ENCODE measurements around the gene SSH2. TPM values are rescaled to one million over a fixed set of nuclear protein-coding genes. Genes with fewer than 3 reads are reported as not detected.

Gene SSH2
- total RNA-seq, 2 donors from 2014 or later: 36.1 to 41.5 TPM

GRCh38 chr17:29847527-29848400 is 82.3 kb downstream of the SSH2 start:
- intact Hi-C loops (cut with DNase I, micrococcal nuclease): no loop called here
- no peak for DNase-seq
- ATAC-seq: no peak

GRCh38 chr17:29847118-29847517 is 82.9 kb downstream of the SSH2 start:
- DNase-seq (no peak), ATAC-seq (no peak)
- intact Hi-C loops (cut with DNase I, micrococcal nuclease): no loop called here

GRCh38 chr17:29846298-29846697 is 83.7 kb downstream of the SSH2 start:
- DNase-seq (no peak), ATAC-seq (no peak)
- intact Hi-C loops (cut with DNase I, micrococcal nuclease): no loop called here

- ATAC-seq: no peak
- no peak for DNase-seq
- intact Hi-C loops (cut with DNase I, micrococcal nuclease): no loop called here
These were observed 85.5 kb downstream of the SSH2 start for GRCh38 chr17:29844339-29845048.

- ATAC-seq (peak; percentile 67), DNase-seq (no peak)
- intact Hi-C loops (cut with DNase I, micrococcal nuclease): no loop called here
These were observed 89.1 kb downstream of the SSH2 start for GRCh38 chr17:29840884-29841283.

- intact Hi-C loops (cut with DNase I, micrococcal nuclease): no loop called here
- ATAC-seq (peak; percentile 44), DNase-seq (no peak)
These were observed 90.4 kb downstream of the SSH2 start for GRCh38 chr17:29839656-29840055.

GRCh38 chr17:29838961-29839360 is 91.1 kb downstream of the SSH2 start:
- DNase-seq: no peak
- intact Hi-C loops (cut with DNase I, micrococcal nuclease): no loop called here
- no peak for ATAC-seq

GRCh38 chr17:29837531-29837930 is 92.5 kb downstream of the SSH2 start:
- intact Hi-C loops (cut with DNase I, micrococcal nuclease): no loop called here
- ATAC-seq: peak; percentile 41
- DNase-seq: no peak

GRCh38 chr17:29836643-29837042 is 93.4 kb downstream of the SSH2 start:
- DNase-seq: no peak
- no peak for ATAC-seq
- intact Hi-C loops (cut with DNase I, micrococcal nuclease): no loop called here

- ATAC-seq (peak; percentile 87), DNase-seq (peak; percentile 32 to 62)
- intact Hi-C loops (cut with DNase I, micrococcal nuclease): no loop called here
These were observed 94.3 kb downstream of the SSH2 start for GRCh38 chr17:29835435-29836351.

- no peak for DNase-seq
- ATAC-seq: no peak
- intact Hi-C loops (cut with DNase I, micrococcal nuclease): no loop called here
These were observed 96.2 kb downstream of the SSH2 start for GRCh38 chr17:29833801-29834200.

GRCh38 chr17:29828676-29829284 is 101.2 kb downstream of the SSH2 start:
- ATAC-seq (peak; percentile 57), DNase-seq (no peak)
- intact Hi-C loops (cut with DNase I, micrococcal nuclease): no loop called here

- intact Hi-C loops (cut with DNase I, micrococcal nuclease): no loop called here
- ATAC-seq: no peak
- no peak for DNase-seq
These were observed 102.8 kb downstream of the SSH2 start for GRCh38 chr17:29827179-29827578.

GRCh38 chr17:29826114-29826692 is 103.8 kb downstream of the SSH2 start:
- peak; percentile 19 for ATAC-seq
- intact Hi-C loops (cut with DNase I, micrococcal nuclease): no loop called here

GRCh38 chr17:29825604-29826003 is 104.4 kb downstream of the SSH2 start:
- DNase-seq: peak in 1 of 2 donors; percentile 43
- intact Hi-C loops (cut with DNase I, micrococcal nuclease): no loop called here
- ATAC-seq: peak; percentile 89

More at GRCh38 chr17:29826114-29826692, 103.8 kb downstream of the SSH2 start:
- DNase-seq: no peak

- ATAC-seq (peak; percentile 49), DNase-seq (no peak)
- intact Hi-C loops (cut with DNase I, micrococcal nuclease): no loop called here
These were observed 108.1 kb downstream of the SSH2 start for GRCh38 chr17:29821897-29822296.

- ATAC-seq: no peak
- DNase-seq: no peak
- intact Hi-C loops (cut with DNase I, micrococcal nuclease): no loop called here
These were observed 109.6 kb downstream of the SSH2 start for GRCh38 chr17:29820425-29820824.
